HG02884 (cell line): ENCODE measurements around the gene TEX261.

ENCODE experiments used
- ATAC-seq: cut with Tn5 transposase; IDR thresholded peaks from one replicate; pipeline ENCODE4 v1.9.1; 2021; ENCODE audit warnings: mild to moderate bottlenecking, moderate library complexity; ENCODE audit not compliant: unreplicated experiment

Gene TEX261

DNA sequence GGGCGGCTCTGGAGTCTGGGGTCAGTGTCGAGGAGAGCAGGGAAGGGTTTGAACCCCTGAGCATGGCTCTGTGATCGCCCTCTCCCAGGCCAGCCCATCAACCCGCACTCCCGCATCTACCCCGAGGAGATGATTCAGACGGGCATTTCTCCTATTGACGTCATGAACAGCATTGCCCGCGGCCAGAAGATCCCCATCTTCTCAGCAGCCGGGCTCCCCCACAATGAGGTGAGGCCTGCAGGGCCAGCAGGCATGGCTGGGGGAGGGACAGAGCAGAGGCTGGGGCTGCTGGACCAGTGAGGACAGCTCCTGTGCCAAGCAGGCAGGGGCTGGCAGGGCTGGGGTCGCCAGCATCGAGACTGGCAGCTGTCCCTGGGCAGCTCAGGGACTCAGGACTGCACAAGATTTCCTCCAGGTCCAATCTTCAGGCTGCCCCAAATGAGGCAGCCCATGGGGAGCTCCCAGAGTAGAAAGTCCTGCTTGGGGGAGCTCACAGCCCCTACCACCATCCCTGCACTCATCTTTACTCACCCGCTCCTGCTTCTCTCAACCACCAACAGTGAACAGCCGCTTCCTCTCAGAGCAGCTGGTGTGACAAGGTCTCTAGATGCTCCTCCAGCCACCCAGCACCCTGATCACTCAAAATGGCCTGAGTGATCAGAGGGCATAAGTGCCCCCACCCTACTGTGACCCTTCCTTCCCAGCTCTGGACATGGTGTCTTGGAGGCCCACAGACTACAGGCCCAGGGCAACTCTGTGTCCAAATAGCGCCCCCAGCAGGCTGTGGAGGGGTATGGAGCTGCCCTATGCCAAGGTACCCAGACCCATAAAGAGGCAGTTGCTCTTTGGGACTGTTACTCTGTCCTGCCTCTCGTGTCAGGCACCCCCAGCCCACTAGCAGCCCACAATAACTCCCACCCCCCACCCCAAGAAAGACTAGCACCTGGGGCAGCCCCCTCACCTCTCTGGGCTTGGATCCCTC is 34.5 kb downstream of the TEX261 start:
- ATAC-seq: no peak

DNA sequence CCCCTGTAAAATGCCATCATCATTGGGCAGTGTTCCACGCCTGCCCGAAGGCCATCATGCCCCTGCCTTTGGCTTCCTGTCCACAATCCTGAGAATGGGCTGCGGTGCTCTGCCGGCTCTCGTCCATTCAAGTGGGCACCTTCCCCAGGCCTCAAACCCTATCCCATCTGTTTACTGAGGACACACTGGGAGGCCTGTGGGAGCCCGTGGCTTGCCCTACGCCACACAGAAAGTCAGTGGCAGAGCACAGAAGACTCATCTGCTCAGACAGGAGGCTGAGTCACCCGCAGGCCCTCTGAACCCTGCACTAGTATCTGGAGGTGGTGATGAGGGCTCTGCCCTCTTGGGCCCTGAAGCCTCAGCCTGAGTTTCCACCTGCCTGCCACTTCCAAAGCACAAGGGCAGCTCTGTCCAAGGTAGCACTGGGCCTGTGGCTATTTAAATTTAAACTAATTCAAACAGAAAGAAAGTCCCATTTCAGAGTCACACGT is 35.4 kb downstream of the TEX261 start:
- no peak for ATAC-seq

DNA sequence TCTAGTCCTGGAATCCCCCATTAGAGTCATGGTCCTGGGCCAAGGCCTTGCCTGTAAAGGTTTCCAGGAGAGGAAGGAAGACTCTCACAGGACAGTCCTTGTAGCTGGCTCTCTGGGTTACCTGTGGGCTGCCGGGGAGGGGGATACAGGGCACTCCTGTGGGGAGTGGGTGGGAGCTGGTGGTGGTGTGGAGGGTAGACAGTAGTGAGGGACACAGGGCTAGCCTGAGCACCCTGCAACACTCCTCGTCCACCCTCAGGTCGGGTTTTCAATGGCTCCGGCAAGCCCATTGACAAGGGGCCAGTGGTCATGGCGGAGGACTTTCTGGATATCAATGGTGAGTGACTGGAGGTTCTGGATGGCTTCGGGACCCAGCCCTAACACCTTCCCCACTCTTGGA is 35.9 kb downstream of the TEX261 start:
- no peak for ATAC-seq

- ATAC-seq: no peak
Observed at GRCh38 chr2:70957798-70958197, 36.9 kb downstream of the TEX261 start.

GRCh38 chr2:70956141-70956540 is 38.5 kb downstream of the TEX261 start:
- no peak for ATAC-seq

GRCh38 chr2:70954886-70955285 is 39.8 kb downstream of the TEX261 start:
- ATAC-seq: no peak

DNA sequence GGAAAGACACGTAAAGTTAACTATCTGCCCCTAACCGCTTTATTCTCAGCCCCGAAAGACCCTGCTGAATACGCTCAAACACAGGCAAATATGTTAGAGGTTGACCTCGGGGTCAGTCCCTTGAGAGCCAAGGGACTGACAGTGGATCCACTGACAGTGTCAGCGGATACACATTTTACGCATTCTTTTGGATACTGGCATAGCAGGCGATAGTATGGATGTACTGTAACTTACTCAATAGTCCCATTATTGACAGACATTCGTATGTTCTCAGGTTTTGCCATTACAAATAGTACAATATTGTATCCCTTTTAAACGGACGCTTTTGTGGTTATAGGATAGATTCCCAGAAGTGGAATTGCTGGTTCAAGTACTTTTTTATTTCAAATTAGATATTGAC is 45.6 kb downstream of the TEX261 start:
- ATAC-seq: no peak

DNA sequence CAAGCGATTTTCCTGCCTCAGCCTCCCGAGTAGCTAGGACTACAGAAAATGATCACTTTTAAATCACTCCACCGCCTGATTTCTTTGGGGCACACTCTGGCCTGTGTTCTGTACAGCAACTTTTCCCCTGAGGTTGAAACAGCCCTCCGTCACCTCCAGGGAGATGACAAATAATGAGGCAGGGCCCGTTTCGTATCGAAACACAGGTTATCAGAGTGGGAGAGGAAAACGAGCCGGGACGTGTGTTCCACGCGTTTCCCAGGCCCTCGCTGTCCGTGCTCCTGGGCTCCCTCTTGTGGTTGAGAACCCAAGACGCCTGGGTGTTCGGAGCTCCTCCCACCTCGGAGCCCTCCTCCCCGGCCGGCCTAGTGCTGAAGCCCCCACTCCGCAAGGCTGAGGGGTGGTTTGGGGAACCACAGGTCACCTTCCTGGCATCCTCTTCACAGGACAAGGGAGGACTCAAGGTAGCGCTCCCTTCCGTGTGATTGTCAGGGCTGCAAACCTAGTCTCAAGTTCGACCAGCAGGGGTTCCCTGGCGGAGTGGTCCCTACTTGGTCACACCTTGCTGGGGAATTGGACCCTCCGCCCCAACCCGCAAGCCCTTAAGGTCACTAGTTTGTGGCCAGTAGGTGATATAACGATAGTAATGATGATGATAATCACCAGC is 46.2 kb downstream of the TEX261 start:
- ATAC-seq: peak; percentile 75

GRCh38 chr2:70947556-70948184 is 47.0 kb downstream of the TEX261 start:
- no peak for ATAC-seq

GRCh38 chr2:70946832-70947442 is 47.7 kb downstream of the TEX261 start:
- no peak for ATAC-seq

- no peak for ATAC-seq
Observed at GRCh38 chr2:70944111-70944690, 50.5 kb downstream of the TEX261 start.

DNA sequence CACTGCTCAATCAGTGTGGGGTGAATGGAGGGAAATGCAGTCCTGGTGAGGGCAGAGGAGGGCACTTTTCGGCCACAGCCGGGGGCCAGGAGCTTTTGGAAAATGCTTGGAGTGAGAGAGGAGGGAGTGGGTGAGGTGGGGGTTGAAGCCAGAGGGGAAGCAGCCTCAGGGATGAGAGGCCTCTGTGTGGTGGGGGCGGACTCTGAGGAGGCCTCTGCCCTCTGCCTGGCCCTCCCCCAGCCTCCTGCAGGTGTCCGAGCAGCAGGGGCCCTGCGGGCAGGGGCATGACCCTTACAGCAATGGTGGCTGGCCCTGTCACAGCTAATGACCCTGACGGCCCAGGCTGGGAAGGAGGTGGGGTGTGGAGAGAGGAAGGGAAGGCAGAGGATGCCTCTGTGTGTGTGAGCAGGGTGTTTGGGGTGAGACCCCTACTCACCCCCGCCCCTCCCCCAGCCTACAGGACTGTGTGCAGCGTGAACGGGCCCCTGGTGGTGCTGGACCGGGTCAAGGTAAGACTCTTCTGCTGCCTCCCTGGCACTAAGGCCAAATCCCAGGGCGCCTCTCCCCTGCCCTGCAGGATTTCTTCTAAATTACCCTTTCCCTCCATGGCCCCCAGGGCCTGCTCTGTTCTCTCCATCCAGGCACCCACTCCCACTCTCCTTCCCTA is 51.3 kb downstream of the TEX261 start:
- no peak for ATAC-seq

DNA sequence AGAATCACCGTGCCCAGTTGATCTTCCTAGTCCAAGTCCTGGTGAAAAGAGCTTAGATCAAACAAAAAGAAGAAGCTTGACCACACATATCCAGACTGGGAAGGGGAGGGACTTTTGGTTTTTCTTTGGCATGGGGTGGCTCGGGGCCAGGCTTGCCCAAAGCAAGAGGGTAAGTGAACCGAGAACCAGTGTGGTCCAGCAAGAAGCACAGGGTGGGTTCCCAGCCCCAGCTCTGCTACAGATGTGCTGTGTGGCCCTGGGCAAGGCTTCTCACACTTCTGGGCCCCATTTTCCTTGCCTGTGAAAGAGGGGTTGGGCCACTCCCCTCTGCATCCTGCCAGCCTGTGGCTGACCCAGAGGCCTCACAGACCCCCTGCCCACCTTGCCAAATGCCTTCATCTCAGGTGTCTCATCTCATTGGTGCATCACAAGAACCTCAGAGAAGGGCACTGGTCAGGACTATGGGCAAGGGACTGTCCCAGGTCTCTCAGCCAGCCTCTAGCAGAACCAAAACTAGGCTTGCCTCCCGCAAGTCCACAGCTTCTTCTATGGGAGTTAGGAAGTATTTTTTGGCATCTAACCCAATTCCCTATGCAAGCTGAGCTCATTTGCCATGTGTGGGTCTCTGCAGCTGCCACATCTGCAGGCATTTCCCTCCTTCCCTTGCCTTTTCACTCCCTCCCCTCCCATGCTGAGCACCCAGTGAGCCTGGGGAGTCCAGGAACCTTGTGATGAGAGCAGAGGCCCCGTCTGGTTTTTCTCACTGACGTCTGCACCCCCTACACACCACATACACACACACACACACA is 52.1 kb downstream of the TEX261 start:
- no peak for ATAC-seq

DNA sequence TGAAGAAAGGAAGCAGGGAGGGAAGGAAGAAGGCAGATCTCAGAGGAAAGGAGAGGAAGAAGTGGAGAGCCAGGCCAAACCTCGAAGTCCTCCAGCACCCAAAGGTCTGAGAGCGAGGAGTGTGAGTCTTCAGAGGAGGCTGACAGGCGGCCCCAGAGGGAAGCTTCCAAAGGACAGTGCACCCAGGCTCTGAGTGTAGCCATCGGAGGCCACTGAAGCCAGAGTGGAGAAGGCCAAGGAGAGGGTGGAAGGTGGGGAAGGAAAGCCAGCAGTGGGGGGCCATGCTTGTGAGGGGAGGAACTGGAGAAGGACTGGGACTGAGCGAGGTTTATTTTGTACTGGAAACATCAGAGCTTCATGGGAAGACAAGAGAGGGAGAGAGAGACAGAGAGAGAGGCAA is 53.0 kb downstream of the TEX261 start:
- ATAC-seq: no peak

DNA sequence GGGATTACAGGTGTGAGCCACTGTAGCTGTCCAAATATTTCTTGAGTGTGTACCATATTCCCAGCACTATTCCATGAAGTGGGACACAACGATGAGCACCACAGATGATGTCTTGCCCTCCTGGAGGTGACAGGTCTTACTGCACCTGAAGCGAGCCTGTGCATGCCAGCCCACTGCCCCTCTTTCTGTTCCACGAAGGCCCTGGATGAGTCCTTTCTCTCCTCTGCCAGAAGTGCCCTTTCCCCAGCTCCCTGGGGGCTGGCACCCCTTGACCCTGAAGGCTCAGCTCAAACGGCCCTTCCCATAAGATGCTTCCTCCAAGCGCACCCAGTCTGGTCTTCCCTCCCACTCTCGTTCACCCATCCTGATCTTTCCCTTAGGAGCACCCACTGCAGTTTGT is 53.5 kb downstream of the TEX261 start:
- no peak for ATAC-seq

GRCh38 chr2:70939839-70940580 is 54.7 kb downstream of the TEX261 start:
- ATAC-seq: no peak

GRCh38 chr2:70939001-70939838 is 55.5 kb downstream of the TEX261 start:
- ATAC-seq: no peak

- no peak for ATAC-seq
Observed at GRCh38 chr2:70938586-70938950, 56.1 kb downstream of the TEX261 start.
